Smooth muscle cell (in vitro differentiated cells): ENCODE measurements around the gene RPAP2. TPM values are rescaled to one million over a fixed set of nuclear protein-coding genes. Genes with fewer than 3 reads are reported as not detected.
A peak's percentile ranks its signal among the peaks of the same experiment; 100 is the strongest.
"Not testable (repeated sequence)": the region's sequence is repeated elsewhere in the genome, so short reads cannot be mapped to it uniquely, and the experiment has no call there.

Experiments
- DNase-seq: peaks from one replicate; lab custom pipeline; 2025; ENCODE audit not compliant: unreplicated experiment; lab: John Stamatoyannopoulos, UW
- H2AFZ ChIP-seq: fragments of 200-600 bp; sonication (generic); 2 replicates; pipeline ENCODE4 v1.6.0; 2016; ENCODE audit warnings: antibody characterized with exemption, low read depth, mild to moderate bottlenecking
- H3F3A ChIP-seq: fragments of 200-600 bp; sonication (generic); 2 replicates; pipeline ENCODE4 v1.6.0; 2017; ENCODE audit warnings: antibody characterized with exemption, low read depth
- H3K27ac ChIP-seq: fragments of 200-600 bp; sonication (generic); 2 replicates; pipeline ENCODE4 v1.5.1; 2016; ENCODE audit warnings: low read depth, mild to moderate bottlenecking
- H3K27me3 ChIP-seq: fragments of 200-600 bp; sonication (generic); 2 replicates; pipeline ENCODE4 v1.6.1; 2016; ENCODE audit warnings: low read depth, mild to moderate bottlenecking
- H3K36me3 ChIP-seq: fragments of 200-600 bp; sonication (generic); 2 replicates; pipeline ENCODE4 v1.5.1; 2016; ENCODE audit warnings: low read depth
- H3K4me1 ChIP-seq: fragments of 200-600 bp; sonication (generic); 2 replicates; pipeline ENCODE4 v1.5.1; 2016; ENCODE audit warnings: low read depth
- H3K4me2 ChIP-seq: fragments of 200-600 bp; sonication (generic); 2 replicates; pipeline ENCODE4 v1.6.0; 2016; ENCODE audit warnings: mild to moderate bottlenecking
- H3K4me3 ChIP-seq: fragments of 200-600 bp; sonication (generic); 2 replicates; pipeline ENCODE4 v1.5.1; 2016; ENCODE audit warnings: mild to moderate bottlenecking
- H3K79me2 ChIP-seq: fragments of 200-600 bp; sonication (generic); 2 replicates; pipeline ENCODE4 v1.6.0; 2016; ENCODE audit warnings: low read depth, mild to moderate bottlenecking
- H3K9ac ChIP-seq: fragments of 200-600 bp; sonication (generic); 2 replicates; pipeline ENCODE4 v1.6.0; 2016; ENCODE audit warnings: low read depth
- H3K9me3 ChIP-seq: fragments of 200-600 bp; sonication (generic); replicated peaks from 2 replicates; pipeline ENCODE4 v1.5.1; 2016; ENCODE audit warnings: low read depth
- H4K20me1 ChIP-seq: fragments of 200-600 bp; sonication (generic); 2 replicates; pipeline ENCODE4 v1.6.0; 2016; ENCODE audit warnings: low read depth
- WGBS: methylation state at CpG from one replicate; pipeline ENCODE4 v1.1.7; 2016; ENCODE audit warnings: low lambda C conversion rate; 5-methylcytosine and 5-hydroxymethylcytosine counted together
- polyA plus RNA-seq: library from polyadenylated mRNA; unstranded; fragments of >200 nt; fragmentation: Nextera tagmentation; extraction: Ambion mirVana; gene quantifications from 2 replicates; pipeline ENCODE4 v1.2.1, GENCODE V29; 2016
- total RNA-seq: library from RNA; depleted of rRNA; stranded (reverse); fragments of >200 nt; gene quantifications from 2 replicates; pipeline ENCODE4 v1.2.3, GENCODE V29; 2014
- TF ChIP-seq, protein P1 (sequence below): fragments of 200-600 bp; sonication (generic); IDR thresholded peaks from 2 replicates; pipeline ENCODE4 v1.5.1; 2017; ENCODE audit warnings: borderline replicate concordance, mild to moderate bottlenecking, antibody characterized with exemption; ENCODE audit not compliant: insufficient read depth, poor library complexity, severe bottlenecking

RPAP2 gene
- total RNA-seq: 32.4 and 34.2 TPM in 2 replicates
- 13.0 and 18.8 TPM in 2 replicates for polyA plus RNA-seq

- peaks cover 32% of the 10 kb centered on the region for H3K79me2 ChIP-seq
- peak within 1 kb of the TSS; percentile 88 for H2AFZ ChIP-seq
- peak within 1 kb of the TSS; percentile 95 for H3K9ac ChIP-seq
- no peaks in the 10 kb centered on the region for H3K36me3 ChIP-seq
- H3K4me3 ChIP-seq: peak within 1 kb of the TSS; percentile 95
- no peaks in the 10 kb centered on the region for H3F3A ChIP-seq
- H3K27ac ChIP-seq: peak within 1 kb of the TSS; percentile 67
- peaks cover 19% of the 10 kb centered on the region for H3K4me1 ChIP-seq
- no peaks in the 10 kb centered on the region for H3K27me3 ChIP-seq
- WGBS: 2% methylated on average over 62 of the region's 76 CpGs
- H3K9me3 ChIP-seq: no peaks in the 10 kb centered on the region
- TF ChIP-seq, protein P1, sequence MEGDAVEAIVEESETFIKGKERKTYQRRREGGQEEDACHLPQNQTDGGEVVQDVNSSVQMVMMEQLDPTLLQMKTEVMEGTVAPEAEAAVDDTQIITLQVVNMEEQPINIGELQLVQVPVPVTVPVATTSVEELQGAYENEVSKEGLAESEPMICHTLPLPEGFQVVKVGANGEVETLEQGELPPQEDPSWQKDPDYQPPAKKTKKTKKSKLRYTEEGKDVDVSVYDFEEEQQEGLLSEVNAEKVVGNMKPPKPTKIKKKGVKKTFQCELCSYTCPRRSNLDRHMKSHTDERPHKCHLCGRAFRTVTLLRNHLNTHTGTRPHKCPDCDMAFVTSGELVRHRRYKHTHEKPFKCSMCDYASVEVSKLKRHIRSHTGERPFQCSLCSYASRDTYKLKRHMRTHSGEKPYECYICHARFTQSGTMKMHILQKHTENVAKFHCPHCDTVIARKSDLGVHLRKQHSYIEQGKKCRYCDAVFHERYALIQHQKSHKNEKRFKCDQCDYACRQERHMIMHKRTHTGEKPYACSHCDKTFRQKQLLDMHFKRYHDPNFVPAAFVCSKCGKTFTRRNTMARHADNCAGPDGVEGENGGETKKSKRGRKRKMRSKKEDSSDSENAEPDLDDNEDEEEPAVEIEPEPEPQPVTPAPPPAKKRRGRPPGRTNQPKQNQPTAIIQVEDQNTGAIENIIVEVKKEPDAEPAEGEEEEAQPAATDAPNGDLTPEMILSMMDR: no peak
- H3K4me2 ChIP-seq: peak within 1 kb of the TSS; percentile 86
- DNase-seq: peak; percentile 68
- peaks cover 3% of the 10 kb centered on the region for H4K20me1 ChIP-seq
Measured at GRCh38 chr1:92298573-92299476, at the start of gene RPAP2, which contains the start of gene GLMN. RPAP2 (plus strand) TSS chr1:92299059; CDS start chr1:92299074, 15 bp downstream. GLMN (minus strand) TSS chr1:92298987; CDS start chr1:92297999, 988 bp downstream.

- not testable (repeated sequence) for H3K4me3 ChIP-seq, H3F3A ChIP-seq, H3K9me3 ChIP-seq, H3K27me3 ChIP-seq, H2AFZ ChIP-seq, H3K4me2 ChIP-seq, H4K20me1 ChIP-seq, DNase-seq, H3K9ac ChIP-seq, H3K79me2 ChIP-seq, H3K27ac ChIP-seq, H3K36me3 ChIP-seq, H3K4me1 ChIP-seq
- WGBS: 97% methylated on average over 3 of the region's 3 CpGs
Measured at GRCh38 chr1:92254714-92255113, 44.1 kb upstream of the RPAP2 start.

- Histone ChIP-seq H3K9me3 (peaks cover 8% of the 10 kb centered on the region), H3K79me2 (no peaks in the 10 kb centered on the region), H3K27me3 (no peaks in the 10 kb centered on the region), H3F3A (no peaks in the 10 kb centered on the region), H3K4me1 (no peaks in the 10 kb centered on the region), H3K9ac (no peak overlapping the region), H3K27ac (no peak overlapping the region), H2AFZ (no peak overlapping the region), H3K4me3 (no peak overlapping the region), H3K4me2 (no peak overlapping the region), H4K20me1 (no peaks in the 10 kb centered on the region), H3K36me3 (peaks cover 17% of the 10 kb centered on the region)
- no peak for DNase-seq
- WGBS: 96% methylated on average over 1 of the region's 1 CpG
- TF ChIP-seq, protein P1: no peak
Measured at GRCh38 chr1:92259350-92259749, 39.5 kb upstream of the RPAP2 start.

DNA sequence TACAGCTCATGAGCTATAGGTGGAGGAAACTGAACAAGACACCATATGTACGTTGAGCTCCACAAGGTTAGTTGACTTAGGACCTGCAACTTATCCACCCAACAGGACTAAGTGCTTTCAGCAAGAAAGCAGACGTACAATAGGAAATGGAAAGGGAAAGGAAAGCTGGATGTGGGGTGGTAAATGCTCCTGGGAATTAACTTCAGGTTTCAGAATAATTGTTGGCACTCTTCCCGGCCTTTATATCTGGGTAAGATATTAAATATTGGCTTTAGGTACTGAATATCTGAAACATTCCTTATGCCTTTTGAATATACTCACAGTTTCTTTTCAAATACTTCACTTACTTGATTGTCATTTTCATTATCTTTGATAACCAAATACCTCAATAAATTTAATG lies 36.3 kb upstream of the RPAP2 start:
- Histone ChIP-seq H3K27me3 (no peaks in the 10 kb centered on the region), H3K4me1 (no peaks in the 10 kb centered on the region), H3K9me3 (no peaks in the 10 kb centered on the region), H3K4me2 (no peak overlapping the region), H4K20me1 (no peaks in the 10 kb centered on the region), H2AFZ (no peak overlapping the region), H3K27ac (no peak overlapping the region), H3K9ac (no peak overlapping the region), H3K36me3 (peaks cover 13% of the 10 kb centered on the region), H3K79me2 (no peaks in the 10 kb centered on the region), H3F3A (no peaks in the 10 kb centered on the region), H3K4me3 (no peak overlapping the region)
- TF ChIP-seq, protein P1: no peak
- no peak for DNase-seq
- WGBS: 99% methylated on average over 3 of the region's 3 CpGs
